AG04450 (cell line): ENCODE data around the gene PFDN1. TPM values are rescaled to one million over a fixed set of nuclear protein-coding genes. Genes with fewer than 3 reads are reported as not detected.

Experiments
- CTCF ChIA-PET: fragments of 300-600, 350-600 bp; formaldehyde crosslinking; extraction: SDS; loops from one replicate; lab custom pipeline; 2022; ENCODE audit warnings: antibody characterized with exemption, inconsistent platforms; lab: Charles Lee
- POLR2A ChIA-PET: fragments of 350-600 bp; formaldehyde crosslinking; extraction: SDS; loops from one replicate; lab custom pipeline; 2021; ENCODE audit warnings: antibody characterized with exemption, inconsistent platforms; lab: Yijun Ruan, JAX
- DNase-seq: peaks from one replicate; pipeline ENCODE4 v3.0.0-alpha.2; 2011; ENCODE audit warnings: low read depth, low spot score
- H3K27ac ChIP-seq: one replicate; pipeline ENCODE4 v1.5.1; 2012; ENCODE audit warnings: low read depth, low read length, control low read depth
- H3K27me3 ChIP-seq: one replicate; pipeline ENCODE4 v1.6.0; 2012; ENCODE audit warnings: low read length; ENCODE audit not compliant: control insufficient read depth, insufficient read depth
- H3K4me3 ChIP-seq: 2 replicates; pipeline ENCODE4 v1.5.1; 2011; ENCODE audit warnings: mild to moderate bottlenecking, low read depth, low read length, control low read depth
- H3K9me3 ChIP-seq: 2 replicates; pipeline ENCODE4 v1.5.1; 2012; ENCODE audit warnings: low read length; ENCODE audit not compliant: control insufficient read depth, insufficient read depth
- CTCF ChIP-seq: IDR thresholded peaks from 2 replicates; pipeline ENCODE4 v1.5.1; 2011; ENCODE audit warnings: low read depth, low read length, control low read depth, inconsistent platforms
- polyA plus RNA-seq: library from polyadenylated mRNA; depleted of rRNA; stranded (reverse); fragments of >200 nt; gene quantifications from 2 replicates; pipeline ENCODE4 v1.2.3, GENCODE V29; 2011

Gene PFDN1
- polyA plus RNA-seq, 1 experiment, result 112 TPM

DNA sequence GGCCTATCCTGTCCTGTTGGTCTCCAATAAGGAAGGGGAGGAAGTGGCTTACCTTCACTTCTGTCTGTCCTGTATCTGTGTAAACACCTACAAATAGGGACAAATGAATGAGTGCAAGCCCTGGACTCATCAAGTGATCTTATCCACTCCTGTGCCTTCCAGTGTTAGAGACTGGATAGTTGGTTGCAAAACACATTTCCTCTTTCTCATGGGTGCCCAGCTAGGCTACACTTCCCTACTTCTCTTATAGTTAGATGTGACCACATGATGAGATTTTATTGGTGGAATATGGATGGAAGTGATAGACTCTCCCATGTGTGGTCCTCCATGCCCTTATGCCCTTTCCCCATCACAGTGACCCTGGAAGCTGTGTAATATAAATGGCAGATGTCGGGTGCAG is 16.9 kb upstream of the PFDN1 start:
- Histone ChIP-seq H3K27me3 (no peaks in the 10 kb centered on the region), H3K27ac (no peak overlapping the region), H3K9me3 (no peaks in the 10 kb centered on the region), H3K4me3 (no peak overlapping the region)
- CTCF ChIA-PET, result no interaction called here
- DNase-seq, result no peak
- POLR2A ChIA-PET, result interaction anchor here (0.7 kb wide), 1 partner anchor 27 kb away, joined by 5 read pairs; the partner anchor contains the start of gene HBEGF
- TF ChIP-seq CTCF, result no peak

- DNase-seq, result no peak
- no peaks in the 10 kb centered on the region for H3K27me3 ChIP-seq
- no peak for TF ChIP-seq CTCF
- H3K27ac ChIP-seq, result no peak overlapping the region
- ChIA-PET CTCF (interaction anchor here (2.0 kb wide), 1 partner anchor 33 kb away, joined by 6 read pairs; no protein-coding TSS in a partner anchor), POLR2A (no interaction called here)
- no peaks in the 10 kb centered on the region for H3K9me3 ChIP-seq
- no peak overlapping the region for H3K4me3 ChIP-seq
Measured at GRCh38 chr5:140318792-140319191, 15.9 kb upstream of the PFDN1 start.

DNA sequence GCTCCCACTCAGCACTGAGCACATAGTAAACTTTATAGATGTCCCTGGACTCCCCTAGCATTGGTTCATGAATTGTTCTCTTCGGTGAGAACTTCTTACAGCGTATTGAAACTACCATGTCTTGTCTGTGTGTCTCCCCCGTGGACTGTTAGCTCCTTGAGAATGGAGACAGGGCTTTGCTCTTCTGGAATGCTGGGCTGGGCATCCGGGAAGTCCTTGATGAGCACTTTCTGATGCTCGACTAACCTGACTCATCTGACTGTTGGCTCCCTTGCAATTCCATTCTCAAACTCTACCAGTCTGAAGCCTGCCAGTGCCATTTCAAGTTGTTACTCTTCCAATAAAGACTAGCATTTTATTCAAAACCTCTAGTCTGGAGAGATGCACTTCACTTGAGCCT is 15.0 kb upstream of the PFDN1 start:
- Histone ChIP-seq H3K9me3 (no peaks in the 10 kb centered on the region), H3K27me3 (no peaks in the 10 kb centered on the region), H3K4me3 (no peak overlapping the region), H3K27ac (no peak overlapping the region)
- CTCF ChIA-PET, result interaction anchor here (1.4 to 2.0 kb wide), 2 partner anchors 34 to 56 kb away, joined by 3 to 6 read pairs; no protein-coding TSS in a partner anchor
- POLR2A ChIA-PET, result interaction anchor here (1.4 kb wide), 1 partner anchor 28 kb away, joined by 5 read pairs; the partner anchor contains the start of gene HBEGF
- no peak for DNase-seq
- no peak for TF ChIP-seq CTCF

- peak overlapping the region; percentile 90 for H3K27ac ChIP-seq
- H3K9me3 ChIP-seq, result no peaks in the 10 kb centered on the region
- no peak for TF ChIP-seq CTCF
- no peak overlapping the region for H3K4me3 ChIP-seq
- DNase-seq, result no peak
- ChIA-PET POLR2A (interaction anchor here (0.8 to 1.2 kb wide), 3 partner anchors 10 to 33 kb away, joined by 4 to 5 read pairs (median 4); partner anchors contain the start of genes HBEGF and PFDN1), CTCF (interaction anchor here (1.0 to 2.2 kb wide), 4 partner anchors 10 to 69 kb away, joined by 4 to 10 read pairs (median 6); partner anchors contain the start of gene PFDN1)
- H3K27me3 ChIP-seq, result no peaks in the 10 kb centered on the region
Measured at GRCh38 chr5:140312791-140313189, 9.9 kb upstream of the PFDN1 start.

DNA sequence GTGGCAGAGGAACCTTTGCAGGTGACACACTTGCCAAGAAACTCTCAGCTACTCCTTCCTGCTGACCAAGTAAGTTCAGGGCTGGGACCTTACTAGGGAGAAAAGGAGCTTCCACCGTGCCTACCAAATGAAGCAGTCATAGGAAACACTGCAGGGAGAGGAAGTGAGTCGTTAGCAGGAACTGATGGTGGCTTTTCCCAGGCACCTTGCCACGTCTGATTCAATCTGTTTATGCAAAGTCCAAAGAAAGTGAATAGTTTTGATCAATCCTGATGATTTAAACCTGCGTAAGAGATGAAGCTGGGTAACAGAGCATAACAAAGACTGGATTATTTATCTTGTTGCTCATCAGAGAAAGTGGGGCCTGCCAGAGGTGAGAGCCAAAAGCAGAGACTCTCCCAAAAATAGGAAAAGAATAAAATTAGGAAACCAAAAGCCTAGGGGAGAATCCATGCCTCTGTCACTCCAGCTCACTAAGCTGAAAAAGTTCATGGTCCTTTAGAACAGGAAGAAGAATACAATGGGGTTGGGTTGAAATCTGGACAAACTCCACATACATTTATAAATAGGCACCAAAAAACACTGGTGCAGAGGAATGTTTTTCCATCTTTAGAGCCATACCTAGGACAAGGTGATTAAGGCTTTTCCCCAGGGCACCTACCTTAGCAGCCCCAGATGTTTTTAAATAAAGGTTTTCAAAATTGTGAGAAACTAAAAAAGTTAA is 9.3 kb upstream of the PFDN1 start:
- CTCF ChIA-PET, result interaction anchor here (1.0 to 2.2 kb wide), 4 partner anchors 9 to 68 kb away, joined by 3 to 10 read pairs (median 6); partner anchors contain the start of gene PFDN1
- no peaks in the 10 kb centered on the region for H3K27me3 ChIP-seq
- POLR2A ChIA-PET, result interaction anchor here (0.8 to 1.2 kb wide), 3 partner anchors 10 to 34 kb away, joined by 4 to 5 read pairs (median 4); partner anchors contain the start of genes HBEGF and PFDN1
- DNase-seq, result peak; percentile 90
- H3K4me3 ChIP-seq, result no peak overlapping the region
- TF ChIP-seq CTCF, result no peak
- peak overlapping the region; percentile 90 for H3K27ac ChIP-seq
- H3K9me3 ChIP-seq, result no peaks in the 10 kb centered on the region
